ENCODE measurements around the gene GID8.

DNA sequence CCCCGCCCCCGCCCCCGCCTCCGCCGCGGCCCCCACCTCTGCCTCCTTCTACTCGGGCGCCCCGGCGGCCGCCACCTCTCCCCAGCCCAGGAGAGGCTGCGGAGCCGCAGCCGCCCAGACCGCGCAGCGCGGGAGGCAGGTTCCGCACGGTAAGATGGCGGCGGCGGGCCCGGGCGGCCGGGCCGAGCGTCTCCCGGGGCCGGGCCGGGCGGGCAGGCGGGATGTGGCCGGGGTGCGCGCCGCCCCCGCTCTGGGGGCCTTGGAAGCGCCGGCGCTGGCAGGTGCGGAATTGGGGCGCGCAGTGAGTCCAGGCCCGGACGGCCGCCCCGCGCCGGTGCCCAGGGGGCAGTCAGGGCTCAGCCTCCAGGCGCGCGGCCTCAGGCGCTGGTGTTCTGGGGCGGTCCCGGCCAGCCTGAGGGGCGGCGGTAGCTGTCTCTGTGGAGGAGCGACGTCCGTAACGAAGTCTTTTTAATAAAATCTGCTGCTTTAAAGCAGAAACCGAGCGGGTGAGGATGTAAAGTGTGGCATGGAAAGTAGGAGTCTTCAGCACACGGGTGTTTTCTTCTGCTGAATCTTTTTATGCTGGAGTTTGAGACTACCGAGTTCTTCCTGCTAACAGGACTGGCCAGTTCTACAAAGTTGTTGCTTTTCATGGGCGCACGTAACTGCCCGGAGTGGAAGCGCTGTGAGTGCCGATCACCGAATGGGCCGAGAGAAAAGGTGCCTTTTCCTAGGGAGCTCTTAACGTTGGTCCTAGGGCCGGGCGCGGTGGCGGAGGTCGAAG, at the start of gene GID8:
- TF ChIP-seq EZH2 (IDR thresholded peaks at IDR 0.05; ENCODE audit: insufficient read depth, poor library complexity, severe bottlenecking) (no peak), EZH2phosphoT487 (IDR thresholded peaks at IDR 0.05; ENCODE audit: insufficient read depth, low read depth) (no peak)

All from GM23248 (cell line).